BLaER1 treated with 17β-estradiol and CSF1 and Interleukin-3, amounts not matched to agents 10 nM and 100 nM (cell line): ENCODE measurements around the gene NME7.

Source experiments
- H3K27ac ChIP-seq, 11 experiments: shearing (Covaris generic); formaldehyde crosslinking; 2 replicates each; pipeline ENCODE4 v1.8.1; 2022
- H3K27me3 ChIP-seq, 11 experiments: shearing (Covaris generic); formaldehyde crosslinking; 2 replicates each; pipeline ENCODE4 v1.8.1; 2022
- H3K36me3 ChIP-seq, 11 experiments: shearing (Covaris generic); formaldehyde crosslinking; 2 replicates each; pipeline ENCODE4 v1.8.1; 2022
- H3K4me1 ChIP-seq, 10 experiments: shearing (Covaris generic); formaldehyde crosslinking; 2 replicates each; pipeline ENCODE4 v1.8.1; 2022
- H3K4me2 ChIP-seq, 11 experiments: shearing (Covaris generic); formaldehyde crosslinking; 2 replicates each; pipeline ENCODE4 v1.8.1; 2022
- H3K4me3 ChIP-seq, 10 experiments: shearing (Covaris generic); formaldehyde crosslinking; 2 replicates each; pipeline ENCODE4 v1.8.1; 2022
- H3K9ac ChIP-seq, 11 experiments: shearing (Covaris generic); formaldehyde crosslinking; 2 replicates each; pipeline ENCODE4 v1.8.1; 2022
- H3K9me3 ChIP-seq, 11 experiments: shearing (Covaris generic); formaldehyde crosslinking; replicated peaks in 1 of 11; 2 replicates each; pipeline ENCODE4 v1.8.1; 2022
- H4K20me1 ChIP-seq, 11 experiments: shearing (Covaris generic); formaldehyde crosslinking; 2 replicates each; pipeline ENCODE4 v1.8.1; 2022
- Cebpa-rat ChIP-seq, 11 experiments: shearing (Covaris generic); IDR thresholded peaks; 2 replicates each; pipeline ENCODE4 v1.8.1; 2022

The NME7 gene

DNA sequence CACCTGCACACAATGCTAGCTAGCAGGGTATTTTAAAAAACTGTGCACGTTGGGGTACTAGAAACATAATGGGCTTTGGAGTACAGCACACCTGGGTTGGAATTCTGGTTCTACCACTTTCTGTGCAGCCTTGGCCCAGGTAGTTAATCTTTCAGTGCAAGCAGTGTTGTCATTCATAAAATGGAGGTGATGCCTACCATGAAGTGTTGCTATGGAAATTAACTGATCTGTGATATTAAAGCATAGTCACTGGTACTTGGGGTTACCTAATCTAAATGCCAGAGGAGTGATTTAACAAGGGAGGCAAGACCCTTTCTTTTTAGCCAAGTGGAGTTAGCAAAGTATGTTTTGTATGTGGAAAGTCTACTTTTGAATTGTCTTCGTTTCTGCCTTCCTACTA lies 243.1 kb downstream of the NME7 start:
- Histone ChIP-seq H3K36me3 (peaks cover 0 to 83% (median 9%) of the 10 kb centered on the region in 11 experiments; a peak in 13 of 22 replicates), H3K4me1 (peaks cover 6 to 19% (median 12%) of the 10 kb centered on the region in 10 experiments; a peak in 15 of 20 replicates), H3K4me2 (no peak overlapping the region)

DNA sequence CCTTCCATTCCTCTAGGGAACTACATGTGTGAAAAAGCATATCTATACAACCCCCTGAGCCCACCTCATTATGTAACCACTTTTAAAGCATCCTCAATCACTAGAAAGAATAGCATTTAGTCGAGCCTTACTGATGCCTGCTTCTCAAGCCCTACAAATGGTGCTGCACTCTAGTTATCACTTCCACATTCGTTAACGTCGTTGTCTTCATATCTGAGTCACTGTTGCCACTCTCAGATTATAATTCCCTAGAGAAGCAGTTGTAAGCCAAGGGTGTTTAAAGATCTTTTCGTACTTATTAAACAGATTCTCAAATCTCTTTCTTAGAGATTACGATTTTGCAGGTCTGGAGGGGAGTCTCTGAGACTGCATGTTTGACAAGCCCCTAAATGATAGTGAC lies 244.6 kb downstream of the NME7 start:
- H3K27me3 ChIP-seq = no peaks in the 10 kb centered on the region
- no peak overlapping the region for H3K4me3 ChIP-seq
- H3K9me3 ChIP-seq = no peaks in the 10 kb centered on the region
- H4K20me1 ChIP-seq = peaks cover 0 to 46% (median 0%) of the 10 kb centered on the region in 11 experiments; a peak in 4 of 22 replicates
- no peak overlapping the region for H3K9ac ChIP-seq
- no peak overlapping the region for H3K27ac ChIP-seq
- H3K4me1 ChIP-seq = peaks cover 5 to 13% (median 10%) of the 10 kb centered on the region in 10 experiments; a peak in 13 of 20 replicates
- peaks cover 0 to 83% (median 8%) of the 10 kb centered on the region in 11 experiments; a peak in 12 of 22 replicates for H3K36me3 ChIP-seq
- no peak overlapping the region for H3K4me2 ChIP-seq
- TF ChIP-seq Cebpa-rat (IDR thresholded peaks at IDR 0.05) = no peak

More for the DNA sequence above, 243.1 kb downstream of the NME7 start:
- H3K9ac ChIP-seq = no peak overlapping the region
- H3K9me3 ChIP-seq = no peaks in the 10 kb centered on the region
- TF ChIP-seq Cebpa-rat (IDR thresholded peaks at IDR 0.05) = no peak
- H4K20me1 ChIP-seq = peaks cover 0 to 34% (median 0%) of the 10 kb centered on the region in 11 experiments; a peak in 4 of 22 replicates
- no peak overlapping the region for H3K4me3 ChIP-seq
- no peak overlapping the region for H3K27ac ChIP-seq
- no peaks in the 10 kb centered on the region for H3K27me3 ChIP-seq

DNA sequence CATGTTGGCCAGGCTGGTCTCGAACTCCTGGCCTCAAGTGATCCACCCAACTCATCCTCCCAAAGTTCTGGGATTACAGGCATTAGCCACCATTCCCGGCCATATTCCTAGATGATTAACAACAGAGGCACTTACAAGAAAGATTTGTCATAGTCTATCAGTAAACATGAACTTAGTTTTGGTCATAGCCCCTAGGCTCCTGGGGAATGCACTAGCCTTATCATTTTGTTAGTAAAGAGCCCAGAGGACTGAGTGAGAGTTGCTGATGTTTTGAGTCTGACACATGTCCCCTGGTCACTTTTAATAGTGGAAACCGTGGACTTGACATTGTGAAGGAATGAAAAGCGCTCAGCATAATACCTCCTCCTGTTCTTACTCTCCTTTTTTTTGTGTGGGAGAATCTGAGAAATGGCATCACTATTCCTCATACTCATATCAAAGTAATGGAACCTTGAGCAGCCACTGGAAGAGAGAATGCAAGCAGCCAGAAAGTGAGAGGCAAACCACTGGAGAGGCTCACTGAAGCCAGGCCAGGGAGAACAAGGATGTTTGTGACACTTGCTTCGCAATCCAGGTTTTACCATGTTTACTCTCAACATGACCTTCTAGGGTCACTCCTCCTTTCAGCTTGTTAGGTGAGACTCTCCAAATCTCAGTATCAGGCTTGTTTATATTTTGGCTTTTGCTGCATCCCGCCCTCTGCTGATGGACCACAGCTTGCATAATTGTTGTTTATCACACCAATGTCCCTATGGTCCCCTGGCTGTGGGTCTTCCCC lies 246.3 kb downstream of the NME7 start:
- H3K4me2 ChIP-seq = no peak overlapping the region
- H3K36me3 ChIP-seq = peaks cover 0 to 82% (median 8%) of the 10 kb centered on the region in 11 experiments; a peak in 12 of 22 replicates
- TF ChIP-seq Cebpa-rat (IDR thresholded peaks at IDR 0.05) = no peak

DNA sequence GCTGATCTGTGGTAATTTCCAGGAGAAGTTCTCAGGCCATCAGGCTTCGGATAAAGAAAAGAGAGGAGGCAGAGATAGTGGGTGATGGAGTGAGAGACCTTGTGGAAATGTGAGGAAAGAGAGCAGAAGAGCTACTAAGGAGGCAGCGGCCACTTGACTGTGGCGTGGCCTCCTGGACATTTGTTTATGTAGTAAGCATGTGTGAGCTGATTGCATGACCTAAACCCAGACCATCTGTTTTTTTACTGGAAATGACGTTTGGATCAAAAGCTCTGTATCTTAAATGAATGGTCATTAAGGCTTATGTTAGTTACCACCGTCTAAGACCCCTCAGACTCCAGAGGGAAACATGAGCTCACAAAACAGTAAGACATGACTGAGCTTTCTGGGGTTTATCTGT lies 247.5 kb downstream of the NME7 start:
- Histone ChIP-seq H3K9ac (no peak overlapping the region), H3K4me3 (no peak overlapping the region), H3K4me1 (peaks cover 0 to 30% (median 0%) of the 10 kb centered on the region in 10 experiments; a peak in 9 of 20 replicates), H3K9me3 (no peaks in the 10 kb centered on the region), H3K27me3 (no peaks in the 10 kb centered on the region), H3K27ac (no peak overlapping the region), H3K4me2 (no peak overlapping the region), H4K20me1 (peaks cover 0 to 46% (median 0%) of the 10 kb centered on the region in 11 experiments; a peak in 4 of 22 replicates), H3K36me3 (peaks cover 0 to 79% (median under 1%) of the 10 kb centered on the region in 11 experiments; a peak in 9 of 22 replicates)
- no peak for TF ChIP-seq Cebpa-rat (IDR thresholded peaks at IDR 0.05)

More for the DNA sequence above, 246.3 kb downstream of the NME7 start:
- Histone ChIP-seq H3K9ac (no peak overlapping the region), H3K9me3 (no peaks in the 10 kb centered on the region), H3K27me3 (no peaks in the 10 kb centered on the region), H4K20me1 (peaks cover 0 to 46% (median 0%) of the 10 kb centered on the region in 11 experiments; a peak in 4 of 22 replicates), H3K4me1 (peaks cover 0 to 17% (median under 1%) of the 10 kb centered on the region in 10 experiments; a peak in 13 of 20 replicates), H3K4me3 (no peak overlapping the region), H3K27ac (no peak overlapping the region)

DNA sequence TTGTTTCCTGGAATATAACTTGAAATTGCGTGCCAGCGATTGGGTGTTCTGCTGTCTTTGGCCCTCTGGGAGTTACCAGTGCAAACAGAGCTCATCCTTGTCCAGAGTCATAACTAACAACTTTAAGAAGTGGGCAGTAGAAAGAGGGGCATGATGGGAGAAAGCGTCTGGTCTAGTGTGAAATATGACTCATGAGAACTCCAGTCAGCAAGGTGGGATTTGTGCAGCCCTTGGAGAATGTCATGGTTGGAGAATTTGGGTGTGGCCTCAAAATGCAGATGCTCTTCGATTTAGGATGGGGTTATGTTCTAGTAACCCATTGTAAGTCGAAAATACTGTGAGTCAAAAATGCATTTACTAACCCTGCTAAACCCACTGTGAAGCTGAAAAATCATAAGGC lies 248.2 kb downstream of the NME7 start:
- Histone ChIP-seq H3K9me3 (no peaks in the 10 kb centered on the region), H3K4me1 (peaks cover 0 to 37% (median 0%) of the 10 kb centered on the region in 10 experiments; a peak in 9 of 20 replicates), H3K4me2 (no peak overlapping the region), H3K27ac (no peak overlapping the region), H3K36me3 (peaks cover 0 to 79% (median 0%) of the 10 kb centered on the region in 11 experiments; a peak in 6 of 22 replicates), H4K20me1 (peaks cover 0 to 42% (median 0%) of the 10 kb centered on the region in 11 experiments; a peak in 4 of 22 replicates), H3K27me3 (no peaks in the 10 kb centered on the region), H3K4me3 (no peak overlapping the region), H3K9ac (no peak overlapping the region)
- TF ChIP-seq Cebpa-rat (IDR thresholded peaks at IDR 0.05) = no peak

DNA sequence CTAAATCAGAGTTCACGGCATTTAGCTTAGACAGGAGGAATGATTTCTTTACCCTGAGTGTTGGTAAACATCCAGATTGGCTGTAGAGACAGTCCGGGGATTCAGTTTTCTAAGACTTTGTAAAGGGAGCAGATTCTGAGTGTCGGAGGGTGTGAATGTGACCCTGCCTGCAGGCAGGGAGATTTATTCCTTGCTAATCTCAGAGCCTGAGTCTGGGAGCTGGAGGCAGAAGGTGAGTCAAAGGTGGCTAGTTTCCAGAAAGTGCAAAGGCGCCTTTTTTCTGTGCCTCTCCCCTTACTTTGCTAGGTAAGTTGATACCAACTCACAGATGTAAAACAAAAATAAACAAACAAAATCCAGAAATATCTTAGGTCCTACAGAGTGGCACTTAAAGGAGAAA lies 249.4 kb downstream of the NME7 start:
- Histone ChIP-seq H3K4me3 (no peak overlapping the region), H3K36me3 (peaks cover 0 to 83% (median 3%) of the 10 kb centered on the region in 11 experiments; a peak in 10 of 22 replicates), H3K4me1 (peaks cover 0 to 45% (median 0%) of the 10 kb centered on the region in 10 experiments; a peak in 9 of 20 replicates), H3K27ac (no peak overlapping the region), H3K9ac (no peak overlapping the region), H3K4me2 (no peak overlapping the region), H4K20me1 (peaks cover 0 to 35% (median 0%) of the 10 kb centered on the region in 11 experiments; a peak in 4 of 22 replicates), H3K9me3 (no peaks in the 10 kb centered on the region), H3K27me3 (no peaks in the 10 kb centered on the region)
- no peak for TF ChIP-seq Cebpa-rat (IDR thresholded peaks at IDR 0.05)

DNA sequence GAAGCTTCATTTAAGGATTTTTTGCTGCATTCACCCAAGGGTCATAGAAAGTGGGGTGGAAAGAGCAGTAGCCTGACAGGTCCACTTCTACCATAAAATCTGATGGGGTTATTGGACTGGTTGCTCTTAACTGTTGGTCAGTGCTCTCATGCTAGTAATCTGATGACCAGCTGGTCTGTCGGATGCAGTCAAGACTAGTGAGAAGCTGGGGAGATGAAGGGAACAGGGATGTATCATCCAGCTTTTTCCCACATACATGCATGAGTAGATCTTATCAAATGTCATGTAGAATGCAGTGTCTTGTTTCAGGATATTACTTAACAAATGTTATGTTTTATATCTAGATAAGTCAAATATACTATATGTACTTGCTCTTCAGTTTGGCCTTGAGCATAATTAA lies 250.0 kb downstream of the NME7 start:
- Histone ChIP-seq H3K27me3 (no peaks in the 10 kb centered on the region), H3K4me1 (peaks cover 0 to 48% (median 0%) of the 10 kb centered on the region in 10 experiments; a peak in 8 of 20 replicates), H3K9ac (no peak overlapping the region), H3K4me3 (no peak overlapping the region), H3K27ac (no peak overlapping the region), H4K20me1 (peaks cover 0 to 32% (median 0%) of the 10 kb centered on the region in 11 experiments; a peak in 4 of 22 replicates), H3K36me3 (peaks cover 0 to 89% (median 3%) of the 10 kb centered on the region in 11 experiments; a peak in 10 of 22 replicates), H3K9me3 (no peaks in the 10 kb centered on the region), H3K4me2 (no peak overlapping the region)
- TF ChIP-seq Cebpa-rat (IDR thresholded peaks at IDR 0.05) = no peak

DNA sequence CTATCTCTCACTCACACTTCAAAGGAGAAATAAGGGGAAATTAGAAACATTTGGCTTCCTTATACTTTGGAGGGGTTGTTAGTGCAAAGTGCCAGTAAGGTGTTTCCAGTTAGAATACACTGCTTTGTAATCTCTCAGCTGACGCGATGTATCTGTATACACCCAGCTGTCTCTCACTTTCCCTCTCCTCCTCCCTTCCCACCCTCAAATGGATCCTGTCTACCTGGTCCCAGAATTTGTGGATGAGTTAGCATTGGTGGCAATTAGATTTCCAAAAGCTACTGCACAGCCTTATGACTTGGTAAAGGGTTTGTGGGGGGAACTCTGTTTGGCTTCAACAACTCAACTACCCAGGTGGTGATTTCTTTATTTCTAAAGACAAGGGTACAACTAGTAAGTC lies 250.6 kb downstream of the NME7 start:
- Histone ChIP-seq H3K4me2 (peak overlapping the region in 1 of 11 experiments; percentile 85; a peak in 2 of 22 replicates), H3K9ac (no peak overlapping the region), H3K4me1 (peaks cover 0 to 49% (median 0%) of the 10 kb centered on the region in 10 experiments; a peak in 8 of 20 replicates), H3K27ac (no peak overlapping the region), H3K36me3 (peaks cover 0 to 93% (median 4%) of the 10 kb centered on the region in 11 experiments; a peak in 10 of 22 replicates), H3K4me3 (no peak overlapping the region), H3K9me3 (no peaks in the 10 kb centered on the region), H3K27me3 (no peaks in the 10 kb centered on the region), H4K20me1 (peaks cover 0 to 28% (median 0%) of the 10 kb centered on the region in 11 experiments; a peak in 3 of 22 replicates)
- TF ChIP-seq Cebpa-rat (IDR thresholded peaks at IDR 0.05) = no peak
